Testis (tissue), 3 donors: Measurements from ENCODE around the gene MAP4K1. TPM values are rescaled to one million over a fixed set of nuclear protein-coding genes. Genes with fewer than 3 reads are reported as not detected.
A peak's percentile ranks its signal among the peaks of the same experiment; 100 is the strongest.

Experiments used
- DNase-seq: peaks from one replicate; pipeline ENCODE4 v3.0.0-alpha.2; 2019
- H3K27ac ChIP-seq, 2 donors: fragments of 200-600 bp; sonication (generic); one replicate each; pipeline ENCODE4 v1.5.1; 2019
- H3K27me3 ChIP-seq: fragments of 200-600 bp; sonication (generic); one replicate; pipeline ENCODE4 v1.5.1; 2019
- H3K36me3 ChIP-seq: fragments of 200-600 bp; sonication (generic); one replicate; pipeline ENCODE4 v1.5.1; 2017; ENCODE audit warnings: low read depth; ENCODE audit errors: missing control alignments
- H3K4me1 ChIP-seq: fragments of 200-600 bp; sonication (generic); one replicate; pipeline ENCODE4 v1.5.1; 2019
- H3K4me3 ChIP-seq, 2 donors: fragments of 200-600 bp; sonication (generic); one replicate each; pipeline ENCODE4 v1.5.1; 2017 to 2019
- H3K9me3 ChIP-seq: fragments of 200-600 bp; sonication (generic); one replicate; pipeline ENCODE4 v1.5.1; 2017
- POLR2A ChIP-seq: fragments of 450-650 bp; IDR thresholded peaks from one replicate; pipeline ENCODE4 v1.6.1; 2017; ENCODE audit warnings: antibody characterized with exemption, mild to moderate bottlenecking, moderate library complexity
- WGBS, 2 donors: methylation state at CpG; one replicate each; pipeline ENCODE4 v1.1.5; 2018; 5-methylcytosine and 5-hydroxymethylcytosine counted together
- intact Hi-C: fragments of 100-400 bp; cut with DNase I; formaldehyde crosslinking; loops from one replicate; pipeline ENCODE4 v1.15.1; 2023; ENCODE audit warnings: low total_unique reads
- polyA plus RNA-seq: library from polyadenylated mRNA; stranded (reverse); fragments of 350-450 nt; fragmentation: Illumina TruSeq; extraction: RNeasy Lipid Tissue Mini Kit (QIAGEN cat#74804); gene quantifications from one replicate; pipeline ENCODE4 v1.2.3, GENCODE V29; 2014; ENCODE audit warnings: low read depth, low replicate concordance; ENCODE audit not compliant: insufficient read depth
- total RNA-seq, 2 donors: library from RNA; depleted of rRNA; stranded (reverse); fragments of >200 nt; gene quantifications; one replicate each; pipeline ENCODE4 v1.2.3, GENCODE V29; 2016
- TF ChIP-seq, protein P1 (sequence below), 3 experiments: fragments of 450-650 bp in 2 of 3; fragments of 200-600 bp in 1 of 3; sonication (generic) in 1 of 3; IDR thresholded peaks; one replicate each; pipeline ENCODE4 v1.5.1; 2016 to 2019; ENCODE audit warnings: antibody characterized with exemption in 3 of 3, mild to moderate bottlenecking in 2 of 3, moderate library complexity in 1 of 3

Gene MAP4K1
- total and polyA plus RNA-seq, 3 donors from 2014 or later = 2.8 to 9.9 (median 8.3) TPM

DNA sequence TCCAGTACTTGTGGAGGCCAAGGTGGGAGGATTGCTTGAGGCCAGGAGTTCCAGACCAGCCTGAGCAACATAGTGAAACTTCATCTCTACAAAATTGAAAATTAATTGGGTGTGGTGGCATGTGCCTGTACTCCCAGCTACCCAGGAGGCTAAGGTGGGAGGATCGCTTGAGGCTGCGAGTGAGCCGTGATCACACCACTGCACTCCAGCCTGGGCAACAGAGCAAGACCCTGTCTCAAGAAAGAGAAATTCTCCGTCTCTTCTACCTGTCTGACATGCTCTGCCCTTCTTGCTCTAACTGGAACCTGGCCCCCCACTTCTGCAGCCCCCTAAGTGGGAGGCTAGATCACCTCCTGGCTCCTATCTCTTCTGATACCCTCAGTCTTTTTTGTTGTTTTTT, 8.6 kb upstream of the MAP4K1 start:
- no peaks in the 10 kb centered on the region for H3K36me3 ChIP-seq

DNA sequence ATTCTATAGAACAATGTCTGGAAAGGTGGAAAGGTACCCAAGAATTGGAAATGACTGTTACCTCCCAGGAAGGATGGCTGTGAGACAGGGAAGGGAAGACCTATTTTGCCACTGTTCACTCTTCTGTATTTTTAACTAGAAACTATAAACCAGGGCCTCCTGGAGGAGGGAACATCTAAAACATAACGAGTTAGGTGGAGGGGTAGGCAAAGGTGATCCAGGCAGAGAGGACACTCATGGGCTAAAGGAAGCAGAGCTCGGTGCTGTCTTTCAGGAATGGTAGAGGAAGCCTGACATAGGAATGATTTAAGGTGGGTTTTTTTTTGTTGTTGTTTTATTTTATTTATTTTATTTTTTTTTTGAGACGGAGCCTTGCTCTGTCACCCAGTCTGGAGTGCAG, 7.1 kb upstream of the MAP4K1 start:
- 84 to 86% methylated on average over 3 of the region's 3 CpGs for WGBS, 2 donors
- TF ChIP-seq, protein P1, sequence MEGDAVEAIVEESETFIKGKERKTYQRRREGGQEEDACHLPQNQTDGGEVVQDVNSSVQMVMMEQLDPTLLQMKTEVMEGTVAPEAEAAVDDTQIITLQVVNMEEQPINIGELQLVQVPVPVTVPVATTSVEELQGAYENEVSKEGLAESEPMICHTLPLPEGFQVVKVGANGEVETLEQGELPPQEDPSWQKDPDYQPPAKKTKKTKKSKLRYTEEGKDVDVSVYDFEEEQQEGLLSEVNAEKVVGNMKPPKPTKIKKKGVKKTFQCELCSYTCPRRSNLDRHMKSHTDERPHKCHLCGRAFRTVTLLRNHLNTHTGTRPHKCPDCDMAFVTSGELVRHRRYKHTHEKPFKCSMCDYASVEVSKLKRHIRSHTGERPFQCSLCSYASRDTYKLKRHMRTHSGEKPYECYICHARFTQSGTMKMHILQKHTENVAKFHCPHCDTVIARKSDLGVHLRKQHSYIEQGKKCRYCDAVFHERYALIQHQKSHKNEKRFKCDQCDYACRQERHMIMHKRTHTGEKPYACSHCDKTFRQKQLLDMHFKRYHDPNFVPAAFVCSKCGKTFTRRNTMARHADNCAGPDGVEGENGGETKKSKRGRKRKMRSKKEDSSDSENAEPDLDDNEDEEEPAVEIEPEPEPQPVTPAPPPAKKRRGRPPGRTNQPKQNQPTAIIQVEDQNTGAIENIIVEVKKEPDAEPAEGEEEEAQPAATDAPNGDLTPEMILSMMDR (IDR thresholded peaks at IDR 0.05) = no peak
- TF ChIP-seq POLR2A = no peak
- Histone ChIP-seq H3K27me3 (no peaks in the 10 kb centered on the region), H3K27ac (no peak overlapping the region), H3K4me1 (peaks cover 4% of the 10 kb centered on the region), H3K36me3 (no peaks in the 10 kb centered on the region), H3K9me3 (no peaks in the 10 kb centered on the region), H3K4me3 (no peak overlapping the region)
- no peak for DNase-seq
- intact Hi-C loops = no loop called here

More for the DNA sequence above, 8.6 kb upstream of the MAP4K1 start:
- WGBS, 2 donors = 93 to 94% methylated on average over 4 of the region's 4 CpGs
- DNase-seq = no peak
- intact Hi-C loops = no loop called here
- TF ChIP-seq, protein P1 (IDR thresholded peaks at IDR 0.05) = no peak
- TF ChIP-seq POLR2A = no peak
- Histone ChIP-seq H3K4me1 (no peaks in the 10 kb centered on the region), H3K27ac (no peak overlapping the region), H3K27me3 (no peaks in the 10 kb centered on the region), H3K4me3 (no peak overlapping the region), H3K9me3 (no peaks in the 10 kb centered on the region)

DNA sequence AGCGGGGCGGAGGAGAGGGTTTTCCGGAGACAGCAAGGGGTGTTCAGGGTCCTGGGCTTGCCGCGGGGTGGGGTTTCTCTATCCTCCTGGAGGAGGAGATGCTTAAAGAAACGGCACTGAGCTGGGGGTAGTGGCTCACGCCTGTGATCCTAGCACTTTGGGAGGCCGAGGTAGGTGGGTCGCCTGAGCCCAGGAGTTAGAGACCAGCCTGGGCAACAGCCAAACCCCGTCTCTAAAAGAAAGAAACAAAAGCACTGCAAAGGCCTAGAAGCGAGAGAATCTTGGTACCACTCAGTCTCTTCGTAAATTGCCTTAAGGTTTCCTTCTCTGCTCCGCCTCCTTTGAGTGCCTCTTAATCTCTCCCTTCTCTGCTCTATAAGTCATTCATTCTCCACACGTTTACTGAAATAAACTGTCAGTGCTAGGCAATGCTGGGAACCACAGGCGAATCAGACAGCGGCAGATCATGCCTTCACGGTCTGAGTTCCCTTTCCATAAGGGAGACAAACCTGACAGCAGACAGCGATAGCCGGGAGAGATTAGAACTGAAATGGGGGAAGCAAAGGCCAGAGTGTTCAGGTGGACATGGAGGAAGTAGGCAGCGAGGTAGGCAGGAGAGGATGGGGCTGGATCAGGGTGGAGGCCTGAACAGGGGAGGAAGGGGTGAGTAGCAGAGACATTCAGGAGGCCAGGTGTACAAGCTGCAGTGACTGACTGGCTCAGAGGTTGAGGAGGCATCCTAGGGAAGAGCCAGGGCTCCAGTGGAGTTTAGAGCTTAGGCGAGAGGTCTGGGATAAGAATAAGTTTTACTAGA, 1.8 kb upstream of the MAP4K1 start:
- H3K27me3 ChIP-seq = no peaks in the 10 kb centered on the region
- H3K27ac ChIP-seq = peak overlapping the region; percentile 57 to 76
- H3K9me3 ChIP-seq = no peaks in the 10 kb centered on the region
- no peaks in the 10 kb centered on the region for H3K36me3 ChIP-seq
- intact Hi-C loops = loop anchor here (10.0 kb wide), 1 partner anchor 215 kb away; the partner anchor contains the start of gene FAM98C
- TF ChIP-seq, protein P1 (IDR thresholded peaks at IDR 0.05) = no peak
- TF ChIP-seq POLR2A = no peak
- 10 to 13% methylated on average over 21 of the region's 21 CpGs for WGBS, 2 donors
- no peak for DNase-seq
- peaks cover 7% of the 10 kb centered on the region for H3K4me1 ChIP-seq
- H3K4me3 ChIP-seq = peak overlapping the region; percentile 83 to 94

DNA sequence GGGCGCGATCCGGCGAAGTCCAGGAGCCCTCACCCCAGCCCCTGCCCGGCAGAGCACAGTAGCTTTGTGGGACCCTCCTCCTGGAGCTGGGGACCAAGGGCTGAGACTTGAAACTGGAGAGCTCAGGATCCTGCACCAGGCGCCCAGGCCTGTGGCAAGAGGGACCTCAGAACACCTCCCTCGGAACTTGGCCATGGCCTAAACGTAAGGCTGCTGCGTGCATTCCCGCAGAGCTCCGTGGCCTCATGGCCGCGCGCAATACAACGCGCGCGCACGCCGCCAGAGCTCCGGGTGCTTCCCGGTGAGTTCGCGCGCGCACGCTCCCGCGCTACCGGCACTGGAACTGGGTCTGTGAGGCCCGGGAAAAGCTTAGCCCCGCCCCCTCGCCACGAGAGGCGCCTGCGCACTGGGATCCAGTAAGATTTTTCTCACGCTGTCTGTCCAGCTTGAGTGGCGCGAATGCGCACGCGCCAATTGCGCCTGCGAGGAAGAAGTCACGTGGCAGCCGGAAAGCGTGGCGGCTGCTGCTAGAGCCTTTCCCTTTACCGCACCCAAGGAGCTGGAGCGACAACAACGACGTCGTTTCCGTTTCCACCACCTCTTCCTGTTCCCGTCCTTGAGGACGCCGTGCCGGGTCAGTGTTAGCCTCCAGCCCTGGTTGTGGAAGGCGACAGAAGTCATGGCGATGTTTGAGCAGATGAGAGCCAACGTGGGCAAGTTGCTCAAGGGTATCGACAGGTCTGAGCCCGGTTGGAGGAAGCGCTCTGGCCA, 1.0 kb upstream of the MAP4K1 start, which contains the start of gene EIF3K:
Gene EIF3K, plus strand, starts transcription at position 599 of the 771 bp plus-strand sequence. Its CDS starts 81 bp downstream, at position 680.
- intact Hi-C loops = loop anchor here (10.0 kb wide), 1 partner anchor 214 kb away; the partner anchor contains the start of gene FAM98C
- WGBS, 2 donors = 0 to 1% methylated on average over 38 to 64 of the region's 64 CpGs
- Histone ChIP-seq H3K36me3 (no peaks in the 10 kb centered on the region), H3K4me3 (peak within 1 kb of the TSS; percentile 83 to 94), H3K4me1 (peaks cover 7% of the 10 kb centered on the region), H3K27ac (peak within 1 kb of the TSS; percentile 57 to 76), H3K27me3 (no peaks in the 10 kb centered on the region), H3K9me3 (no peaks in the 10 kb centered on the region)
- peak; percentile 99 for DNase-seq
- TF ChIP-seq, protein P1 (IDR thresholded peaks at IDR 0.05) = peak in 1 of 3 experiments; percentile 3
- no peak for TF ChIP-seq POLR2A
